GM19463 (cell line): ENCODE results near the gene XRCC3.

Experiments used
- ATAC-seq: cut with Tn5 transposase; IDR thresholded peaks from one replicate; pipeline ENCODE4 v1.9.1; 2021; ENCODE audit warnings: mild to moderate bottlenecking, moderate library complexity; ENCODE audit not compliant: unreplicated experiment

The XRCC3 gene

GRCh38 chr14:103738701-103739451, 23.6 kb upstream of the XRCC3 start:
- no peak for ATAC-seq

- ATAC-seq, result no peak
Measured at GRCh38 chr14:103738166-103738565, 22.9 kb upstream of the XRCC3 start.

GRCh38 chr14:103737432-103738045, 22.3 kb upstream of the XRCC3 start:
- ATAC-seq, result no peak

- ATAC-seq, result no peak
Measured at GRCh38 chr14:103736546-103737431, 21.5 kb upstream of the XRCC3 start.

GRCh38 chr14:103735815-103736545, 20.7 kb upstream of the XRCC3 start:
- ATAC-seq, result no peak

- ATAC-seq, result no peak
Measured at GRCh38 chr14:103735439-103735814, 20.2 kb upstream of the XRCC3 start.

GRCh38 chr14:103735022-103735421, 19.8 kb upstream of the XRCC3 start:
- ATAC-seq, result no peak

- no peak for ATAC-seq
Measured at GRCh38 chr14:103734081-103734888, 19.0 kb upstream of the XRCC3 start.

- no peak for ATAC-seq
Measured at GRCh38 chr14:103733651-103734050, 18.4 kb upstream of the XRCC3 start.

GRCh38 chr14:103732868-103733620, 17.8 kb upstream of the XRCC3 start:
- ATAC-seq, result no peak

- ATAC-seq, result no peak
Measured at GRCh38 chr14:103731916-103732867, 16.9 kb upstream of the XRCC3 start.

GRCh38 chr14:103731481-103731880, 16.2 kb upstream of the XRCC3 start:
- ATAC-seq, result no peak

- ATAC-seq, result no peak
Measured at GRCh38 chr14:103730490-103731035, 15.3 kb upstream of the XRCC3 start.

GRCh38 chr14:103729496-103730448, 14.5 kb upstream of the XRCC3 start:
- no peak for ATAC-seq

GRCh38 chr14:103728721-103729120, 13.5 kb upstream of the XRCC3 start:
- ATAC-seq, result no peak

- ATAC-seq, result no peak
Measured at GRCh38 chr14:103728141-103728540, 12.9 kb upstream of the XRCC3 start.
